ENCODE results near the gene RBFOX1. TPM values are rescaled to one million over a fixed set of nuclear protein-coding genes. Genes with fewer than 3 reads are reported as not detected.
"Not testable (repeated sequence)": the region's sequence is repeated elsewhere in the genome, so short reads cannot be mapped to it uniquely, and the experiment has no call there.

The RBFOX1 gene
- total RNA-seq, 1 donor from 2014 or later = 0.55 TPM

- DNase-seq (ENCODE audit: low spot score) = no peak
Observed at GRCh38 chr16:7458144-7458543, 125.5 kb downstream of the RBFOX1 start.

- DNase-seq (ENCODE audit: low spot score) = no peak
Observed at GRCh38 chr16:7470344-7470743, 137.7 kb downstream of the RBFOX1 start.

GRCh38 chr16:7471268-7471667 is 138.6 kb downstream of the RBFOX1 start:
- no peak for DNase-seq (ENCODE audit: low spot score)

GRCh38 chr16:7482032-7482431 is 149.4 kb downstream of the RBFOX1 start:
- DNase-seq (ENCODE audit: low spot score) = no peak

GRCh38 chr16:7482596-7483290 is 150.1 kb downstream of the RBFOX1 start:
- no peak for DNase-seq (ENCODE audit: low spot score)

- DNase-seq (ENCODE audit: low spot score) = no peak
Observed at GRCh38 chr16:7487574-7488323, 155.1 kb downstream of the RBFOX1 start.

- no peak for DNase-seq (ENCODE audit: low spot score)
Observed at GRCh38 chr16:7492122-7492521, 159.5 kb downstream of the RBFOX1 start.

- no peak for DNase-seq (ENCODE audit: low spot score)
Observed at GRCh38 chr16:7493133-7493532, 160.5 kb downstream of the RBFOX1 start.

GRCh38 chr16:7497691-7498090 is 165.0 kb downstream of the RBFOX1 start:
- no peak for DNase-seq (ENCODE audit: low spot score)

- no peak for DNase-seq (ENCODE audit: low spot score)
Observed at GRCh38 chr16:7501868-7502267, 169.2 kb downstream of the RBFOX1 start.

GRCh38 chr16:7502591-7503157 is 170.0 kb downstream of the RBFOX1 start:
- DNase-seq (ENCODE audit: low spot score) = not testable (repeated sequence)

- no peak for DNase-seq (ENCODE audit: low spot score)
Observed at GRCh38 chr16:7503666-7504065, 171.0 kb downstream of the RBFOX1 start.

- DNase-seq (ENCODE audit: low spot score) = no peak
Observed at GRCh38 chr16:7504844-7505243, 172.2 kb downstream of the RBFOX1 start.

- DNase-seq (ENCODE audit: low spot score) = no peak
Observed at GRCh38 chr16:7505495-7505894, 172.8 kb downstream of the RBFOX1 start.

- DNase-seq (ENCODE audit: low spot score) = no peak
Observed at GRCh38 chr16:7506363-7506762, 173.7 kb downstream of the RBFOX1 start.

GRCh38 chr16:7508656-7509055 is 176.0 kb downstream of the RBFOX1 start:
- DNase-seq (ENCODE audit: low spot score) = no peak

GRCh38 chr16:7509963-7510601 is 177.4 kb downstream of the RBFOX1 start:
- DNase-seq (ENCODE audit: low spot score) = no peak

GRCh38 chr16:7511549-7512260 is 179.1 kb downstream of the RBFOX1 start:
- no peak for DNase-seq (ENCODE audit: low spot score)

GRCh38 chr16:7512503-7512902 is 179.9 kb downstream of the RBFOX1 start:
- DNase-seq (ENCODE audit: low spot score) = no peak

- no peak for DNase-seq (ENCODE audit: low spot score)
Observed at GRCh38 chr16:7513429-7513828, 180.8 kb downstream of the RBFOX1 start.

- DNase-seq (ENCODE audit: low spot score) = no peak
Observed at GRCh38 chr16:7515543-7515942, 182.9 kb downstream of the RBFOX1 start.

GRCh38 chr16:7517496-7517895 is 184.9 kb downstream of the RBFOX1 start:
- DNase-seq (ENCODE audit: low spot score) = no peak
